ENCODE measurements around the gene NLRP5. TPM values are rescaled to one million over a fixed set of nuclear protein-coding genes. Genes with fewer than 3 reads are reported as not detected.

The NLRP5 gene
- polyA plus RNA-seq, 3 donors, result not detected

GRCh38 chr19:56106397-56106849 lies 119.8 kb downstream of the NLRP5 start:
- H3K79me2 ChIP-seq (ENCODE audit: insufficient read depth, low read length), result peaks cover 95% of the 10 kb centered on the region
- H3K4me3 Mint-ChIP-seq, result no peak overlapping the region
- intact Hi-C loops (cut with micrococcal nuclease), result loop anchor here in 1 of 2 donors (10.0 kb wide), 1 partner anchor 48 kb away; no protein-coding TSS in a partner anchor
- H2AFZ ChIP-seq (ENCODE audit: insufficient read depth, low read depth, low read length, poor library complexity, severe bottlenecking), result no peak overlapping the region
- no peaks in the 10 kb centered on the region for H3K9me3 ChIP-seq (replicated peaks in 1 of 2; ENCODE audit: control insufficient read depth in 1 of 2, insufficient read depth in 1 of 2, low read length in 2 of 2)
- DNase-seq, result no peak
- H3K27me3 Mint-ChIP-seq (ENCODE audit: low read depth in 3 of 3), result peaks cover 0 to 3% (median 2%) of the 10 kb centered on the region in 3 donors
- WGBS (ENCODE audit: insufficient coverage), result 70% methylated on average over 25 of the region's 27 CpGs
- no peak overlapping the region for H3K9ac ChIP-seq (ENCODE audit: insufficient read depth, low read length, poor library complexity, severe bottlenecking)
- H3K36me3 Mint-ChIP-seq, result peaks cover 24 to 45% of the 10 kb centered on the region in 2 donors
- H3K4me1 Mint-ChIP-seq, result peaks cover 58% of the 10 kb centered on the region
- peak overlapping the region in 1 of 2 donors; percentile 47 for H3K27ac ChIP-seq (ENCODE audit: low read depth in 1 of 2, low read length in 2 of 2)
- H3K27ac Mint-ChIP-seq, result peak overlapping the region in 3 of 7 donors; percentile 48 to 87 (median 50)
- H3K4me1 ChIP-seq (ENCODE audit: control insufficient read depth in 1 of 2, insufficient read depth in 2 of 2, low read length in 2 of 2), result peaks cover 36 to 56% of the 10 kb centered on the region in 2 donors
- peaks cover 19 to 31% of the 10 kb centered on the region in 2 donors for H3K36me3 ChIP-seq (replicated peaks in 1 of 2; ENCODE audit: control insufficient read depth in 1 of 2, insufficient read depth in 2 of 2, low read length in 2 of 2)
- no peak overlapping the region for H3K4me3 ChIP-seq (replicated peaks in 1 of 3; ENCODE audit: low read depth in 2 of 3, low read length in 3 of 3)
- peaks cover 95% of the 10 kb centered on the region for H4K20me1 ChIP-seq (ENCODE audit: insufficient read depth, low read length)
- no peaks in the 10 kb centered on the region for H3K27me3 ChIP-seq (ENCODE audit: control insufficient read depth in 2 of 2, insufficient read depth in 2 of 2, low read length in 2 of 2)
- H3K9me3 Mint-ChIP-seq, result peaks cover 0 to 2% (median 0%) of the 10 kb centered on the region in 7 donors
- no peak for TF ChIP-seq CTCF (IDR thresholded peaks at IDR 0.05)
- H3K4me2 ChIP-seq (replicated peaks; ENCODE audit: extremely low read depth, low read length, poor library complexity, severe bottlenecking), result no peak overlapping the region

GRCh38 chr19:56106993-56107392 lies 120.4 kb downstream of the NLRP5 start:
- intact Hi-C loops (cut with micrococcal nuclease), result loop anchor here in 1 of 2 donors (10.0 kb wide), 1 partner anchor 48 kb away; no protein-coding TSS in a partner anchor
- H3K4me1 Mint-ChIP-seq, result peaks cover 64% of the 10 kb centered on the region
- H3K36me3 ChIP-seq (replicated peaks in 1 of 2; ENCODE audit: control insufficient read depth in 1 of 2, insufficient read depth in 2 of 2, low read length in 2 of 2), result peaks cover 14 to 25% of the 10 kb centered on the region in 2 donors
- H3K4me1 ChIP-seq (ENCODE audit: control insufficient read depth in 1 of 2, insufficient read depth in 2 of 2, low read length in 2 of 2), result peaks cover 41 to 62% of the 10 kb centered on the region in 2 donors
- peaks cover 95% of the 10 kb centered on the region for H3K79me2 ChIP-seq (ENCODE audit: insufficient read depth, low read length)
- no peak overlapping the region for H3K4me2 ChIP-seq (replicated peaks; ENCODE audit: extremely low read depth, low read length, poor library complexity, severe bottlenecking)
- no peak overlapping the region for H3K4me3 Mint-ChIP-seq
- WGBS (ENCODE audit: insufficient coverage), result 94% methylated on average over 8 of the region's 11 CpGs
- H4K20me1 ChIP-seq (ENCODE audit: insufficient read depth, low read length), result peaks cover 95% of the 10 kb centered on the region
- DNase-seq, result no peak
- peaks cover 0 to 3% (median 0%) of the 10 kb centered on the region in 3 donors for H3K27me3 Mint-ChIP-seq (ENCODE audit: low read depth in 3 of 3)
- no peaks in the 10 kb centered on the region for H3K27me3 ChIP-seq (ENCODE audit: control insufficient read depth in 2 of 2, insufficient read depth in 2 of 2, low read length in 2 of 2)
- H3K27ac Mint-ChIP-seq, result peak overlapping the region in 5 of 7 donors; percentile 30 to 87 (median 42)
- no peak overlapping the region for H3K4me3 ChIP-seq (replicated peaks in 1 of 3; ENCODE audit: low read depth in 2 of 3, low read length in 3 of 3)
- peak overlapping the region in 1 of 2 donors; percentile 47 for H3K27ac ChIP-seq (ENCODE audit: low read depth in 1 of 2, low read length in 2 of 2)
- TF ChIP-seq CTCF (IDR thresholded peaks at IDR 0.05), result no peak
- no peaks in the 10 kb centered on the region for H3K9me3 ChIP-seq (replicated peaks in 1 of 2; ENCODE audit: control insufficient read depth in 1 of 2, insufficient read depth in 1 of 2, low read length in 2 of 2)
- no peak overlapping the region for H2AFZ ChIP-seq (ENCODE audit: insufficient read depth, low read depth, low read length, poor library complexity, severe bottlenecking)
- no peaks in the 10 kb centered on the region for H3K9me3 Mint-ChIP-seq
- peaks cover 19 to 39% of the 10 kb centered on the region in 2 donors for H3K36me3 Mint-ChIP-seq
- H3K9ac ChIP-seq (ENCODE audit: insufficient read depth, low read length, poor library complexity, severe bottlenecking), result no peak overlapping the region

All from CD14-positive monocyte (primary cell).